Cardiac fibroblast (primary cell): ENCODE results near the gene SMIM44.

Source experiments
- DNase-seq, 2 donors: peaks; one replicate each; pipeline versions ENCODE4 v3.0.0 to v3.0.0-alpha.2; 2010; ENCODE audit warnings: low read depth in 2 of 2
- H3K4me3 ChIP-seq, 2 donors: replicated peaks in 1 of 2; 1 replicate in 1 of 2; 2 replicates in 1 of 2; pipeline ENCODE4 v1.5.1; 2011; ENCODE audit warnings: low read depth in 2 of 2, low read length in 2 of 2, mild to moderate bottlenecking in 2 of 2, moderate library complexity in 1 of 2
- CTCF ChIP-seq: IDR thresholded peaks from one replicate; pipeline ENCODE4 v1.5.1; 2011; ENCODE audit warnings: low read depth, mild to moderate bottlenecking, low read length, inconsistent platforms

SMIM44 gene

GRCh38 chr19:3469638-3470499, 13.4 kb downstream of the SMIM44 start:
- DNase-seq = no peak
- no peak overlapping the region for H3K4me3 ChIP-seq
- TF ChIP-seq CTCF = no peak

GRCh38 chr19:3468211-3468610, 15.0 kb downstream of the SMIM44 start:
- no peak overlapping the region for H3K4me3 ChIP-seq
- no peak for TF ChIP-seq CTCF
- no peak for DNase-seq

GRCh38 chr19:3467437-3468198, 15.6 kb downstream of the SMIM44 start:
- no peak for DNase-seq
- H3K4me3 ChIP-seq = no peak overlapping the region
- no peak for TF ChIP-seq CTCF

- TF ChIP-seq CTCF = no peak
- H3K4me3 ChIP-seq = no peak overlapping the region
- DNase-seq = no peak
These were observed 16.6 kb downstream of the SMIM44 start for GRCh38 chr19:3466635-3467034.

- DNase-seq = no peak
- no peak overlapping the region for H3K4me3 ChIP-seq
- no peak for TF ChIP-seq CTCF
These were observed 17.7 kb downstream of the SMIM44 start for GRCh38 chr19:3465552-3465951.

- no peak for TF ChIP-seq CTCF
- H3K4me3 ChIP-seq = no peak overlapping the region
- no peak for DNase-seq
These were observed 18.5 kb downstream of the SMIM44 start for GRCh38 chr19:3464587-3465235.
